Measurements from ENCODE around the gene PLPP4. TPM values are rescaled to one million over a fixed set of nuclear protein-coding genes. Genes with fewer than 3 reads are reported as not detected.

Gene PLPP4
- 4.4 and 8.3 TPM in 2 replicates for polyA plus RNA-seq
- polyA minus RNA-seq, result 4.3 and 6.1 TPM in 2 replicates

GRCh38 chr10:120456626-120457430 lies at the start of gene PLPP4:
PLPP4 (plus strand) TSS chr10:120457227; CDS start chr10:120457306, 79 bp downstream.
- H3K4me2 ChIP-seq (ENCODE audit: low read length), result peak within 1 kb of the TSS; percentile 65
- H3K9me2 ChIP-seq (ENCODE audit: insufficient read depth, low read length), result no peaks in the 10 kb centered on the region
- H3K79me2 ChIP-seq (replicated peaks; ENCODE audit: insufficient read depth, low read length), result no peaks in the 10 kb centered on the region
- no peaks in the 10 kb centered on the region for H4K20me1 ChIP-seq (ENCODE audit: insufficient read depth)
- TF ChIP-seq RAD21 (conservative IDR thresholded peaks at IDR 0.05) (peak; percentile 40), SMC3 (conservative IDR thresholded peaks at IDR 0.05; ENCODE audit: poor library complexity) (peak; percentile 44), POLR2AphosphoS5 (IDR thresholded peaks at IDR 0.05) (no peak), CTCF (IDR thresholded peaks at IDR 0.05; ENCODE audit: poor library complexity, severe bottlenecking) (peak; percentile 16), MXI1 (conservative IDR thresholded peaks at IDR 0.05; ENCODE audit: poor library complexity, severe bottlenecking) (no peak), EP300 (conservative IDR thresholded peaks at IDR 0.05; ENCODE audit: poor library complexity, severe bottlenecking) (no peak)
- no peaks in the 10 kb centered on the region for H3K9me3 ChIP-seq (ENCODE audit: low read length)
- peak within 1 kb of the TSS; percentile 62 for H3K9ac ChIP-seq (ENCODE audit: low read length)
- H3K27me3 ChIP-seq (ENCODE audit: insufficient read depth, low read depth, low read length), result peaks cover 25% of the 10 kb centered on the region
- H3F3A ChIP-seq (ENCODE audit: insufficient read depth, low read length, poor library complexity, severe bottlenecking), result no peaks in the 10 kb centered on the region
- no peak within 1 kb of the TSS for H2AFZ ChIP-seq (ENCODE audit: low read depth, low read length)
- H3K4me3 ChIP-seq (ENCODE audit: low read length), result peak within 1 kb of the TSS; percentile 71
- H3K36me3 ChIP-seq (ENCODE audit: insufficient read depth, low read length), result no peaks in the 10 kb centered on the region
- H3K27ac ChIP-seq (ENCODE audit: low read length), result no peak within 1 kb of the TSS

- no peak overlapping the region for H3K9ac ChIP-seq (ENCODE audit: low read length)
- no peaks in the 10 kb centered on the region for H3K9me2 ChIP-seq (ENCODE audit: insufficient read depth, low read length)
- H3F3A ChIP-seq (ENCODE audit: insufficient read depth, low read length, poor library complexity, severe bottlenecking), result no peaks in the 10 kb centered on the region
- no peaks in the 10 kb centered on the region for H4K20me1 ChIP-seq (ENCODE audit: insufficient read depth)
- H3K9me3 ChIP-seq (ENCODE audit: low read length), result no peaks in the 10 kb centered on the region
- no peak for TF ChIP-seq EZH2 (IDR thresholded peaks at IDR 0.05; ENCODE audit: borderline replicate concordance, insufficient read depth, low read length, poor library complexity, severe bottlenecking)
- TF ChIP-seq POLR2AphosphoS5 (IDR thresholded peaks at IDR 0.05), result no peak
- no peak for TF ChIP-seq REST (IDR thresholded peaks at IDR 0.05; ENCODE audit: borderline replicate concordance)
- TF ChIP-seq TAF1 (IDR thresholded peaks at IDR 0.05; ENCODE audit: low read depth), result no peak
- TF ChIP-seq CTCF (IDR thresholded peaks at IDR 0.05; ENCODE audit: poor library complexity, severe bottlenecking), result no peak
- TF ChIP-seq EP300 (conservative IDR thresholded peaks at IDR 0.05; ENCODE audit: poor library complexity, severe bottlenecking), result no peak
- TF ChIP-seq RAD21 (conservative IDR thresholded peaks at IDR 0.05), result no peak
- TF ChIP-seq SMC3 (conservative IDR thresholded peaks at IDR 0.05; ENCODE audit: poor library complexity), result no peak
- no peak for TF ChIP-seq MXI1 (conservative IDR thresholded peaks at IDR 0.05; ENCODE audit: poor library complexity, severe bottlenecking)
- H3K27me3 ChIP-seq (ENCODE audit: insufficient read depth, low read depth, low read length), result no peaks in the 10 kb centered on the region
- H3K27ac ChIP-seq (ENCODE audit: low read length), result no peak overlapping the region
- no peaks in the 10 kb centered on the region for H3K36me3 ChIP-seq (ENCODE audit: insufficient read depth, low read length)
- no peak overlapping the region for H3K4me3 ChIP-seq (ENCODE audit: low read length)
- no peak overlapping the region for H3K4me2 ChIP-seq (ENCODE audit: low read length)
- H2AFZ ChIP-seq (ENCODE audit: low read depth, low read length), result no peak overlapping the region
- no peaks in the 10 kb centered on the region for H3K79me2 ChIP-seq (replicated peaks; ENCODE audit: insufficient read depth, low read length)
Observed at GRCh38 chr10:120409816-120410215, 47.2 kb upstream of the PLPP4 start.

Measured in neural cell (in vitro differentiated cells).